K562 (cell line): ENCODE results near the gene AVPR1A. TPM values are rescaled to one million over a fixed set of nuclear protein-coding genes. Genes with fewer than 3 reads are reported as not detected.

ENCODE experiments used
- ATAC-seq: fragments of 200-7000 bp; cut with Tn5 transposase; 3 replicates; pipeline ENCODE4 v1.9.1; 2020; ENCODE audit warnings: moderate library complexity
- BruUV-seq: library from RNA; stranded (reverse); fragments of 400-500 nt; replicated peaks from 2 replicates; lab custom pipeline; 2021; lab: Mats Ljungman, UMichigan
- CTCF ChIA-PET: fragments of 300-600 bp; formaldehyde crosslinking; extraction: SDS; loops from one replicate; lab custom pipeline; 2021; ENCODE audit warnings: low intra/inter-chr PET ratio; lab: Yijun Ruan, JAX
- POLR2A ChIA-PET: fragments of 300-600, 350-650 bp; sonication (Branson Sonifier 250); formaldehyde crosslinking; extraction: SDS; loops from one replicate; lab custom pipeline; 2021; ENCODE audit warnings: antibody characterized with exemption, inconsistent platforms; lab: Yijun Ruan, JAX
- DNase-seq, 4 experiments: peaks; one replicate each; pipeline versions ENCODE4 v3.0.0 to v3.0.0-alpha.2; 2011 to 2018; ENCODE audit warnings: low spot score in 3 of 4, mixed read lengths in 3 of 4; ENCODE audit errors: extremely low read depth in 1 of 4
- FAIRE-seq: peaks from 2 replicates; lab custom pipeline; 2011; peaks lifted over from hg19 to GRCh38; lab: Jason Lieb, UNC
- H2AFZ ChIP-seq: 2 replicates; pipeline ENCODE4 v1.6.0; 2011; ENCODE audit warnings: low read depth, low read length, control low read depth, inconsistent platforms
- H3K27ac ChIP-seq: fragments of 200-600 bp; 3 replicates; pipeline ENCODE4 v1.8.0; 2011; ENCODE audit warnings: low read depth, mild to moderate bottlenecking, control low read depth, inconsistent platforms, low read length, moderate library complexity, mixed read lengths; ENCODE audit errors: extremely low read depth
- H3K27me3 ChIP-seq, 2 experiments: fragments of 300-600 bp in 1 of 2; 2 replicates in 1 of 2; 3 replicates in 1 of 2; pipeline versions ENCODE4 v1.6.0 to v1.8.0; 2011; ENCODE audit warnings: inconsistent platforms in 2 of 2, low read length in 2 of 2, mild to moderate bottlenecking in 1 of 2, mixed read lengths in 1 of 2, moderate library complexity in 1 of 2; ENCODE audit not compliant: control insufficient read depth in 2 of 2, insufficient read depth in 2 of 2
- H3K36me3 ChIP-seq: fragments of 300-600 bp; 3 replicates; pipeline ENCODE4 v1.8.0; 2011; ENCODE audit warnings: mild to moderate bottlenecking, low read length, inconsistent platforms; ENCODE audit not compliant: control insufficient read depth, insufficient read depth
- H3K4me1 ChIP-seq, 2 experiments: fragments of 200-600 bp in 1 of 2; replicated peaks in 1 of 2; 2 replicates in 1 of 2; 3 replicates in 1 of 2; pipeline versions ENCODE4 v1.5.1 to v1.8.0; 2011; ENCODE audit warnings: inconsistent platforms in 2 of 2, low read length in 2 of 2, mild to moderate bottlenecking in 1 of 2, mixed read lengths in 1 of 2, moderate library complexity in 1 of 2; ENCODE audit not compliant: control insufficient read depth in 2 of 2, insufficient read depth in 2 of 2
- H3K4me2 ChIP-seq: 2 replicates; pipeline ENCODE4 v1.6.1; 2011; ENCODE audit warnings: low read length, control low read depth, inconsistent platforms, mixed read lengths; ENCODE audit not compliant: insufficient read depth
- H3K4me3 ChIP-seq: fragments of 200-600 bp; sonication (generic), shearing (Covaris generic); 2 replicates; pipeline ENCODE4 v1.5.1; 2016; ENCODE audit warnings: control low read depth, inconsistent platforms
- H3K79me2 ChIP-seq: fragments of 200-600 bp; 3 replicates; pipeline ENCODE4 v1.8.0; 2011; ENCODE audit warnings: low read length, inconsistent platforms; ENCODE audit not compliant: control insufficient read depth, insufficient read depth
- H3K9ac ChIP-seq, 2 experiments: 2 replicates each; pipeline versions ENCODE4 v1.6.0 to v1.6.1; 2011; ENCODE audit warnings: low read depth in 2 of 2, low read length in 2 of 2, control low read depth in 1 of 2, inconsistent platforms in 1 of 2, mild to moderate bottlenecking in 1 of 2, mixed read lengths in 1 of 2; ENCODE audit not compliant: insufficient read depth in 1 of 2
- H3K9me1 ChIP-seq: one replicate; pipeline ENCODE4 v1.6.0; 2011; ENCODE audit warnings: inconsistent platforms, mild to moderate bottlenecking, low read length, moderate library complexity; ENCODE audit not compliant: control insufficient read depth, insufficient read depth
- H3K9me3 ChIP-seq: replicated peaks from 2 replicates; pipeline ENCODE4 v1.5.1; 2011; ENCODE audit warnings: low read depth, low read length, inconsistent platforms; ENCODE audit not compliant: control insufficient read depth, insufficient read depth
- H4K20me1 ChIP-seq: replicated peaks from 2 replicates; pipeline ENCODE4 v1.6.1; 2011; ENCODE audit warnings: low read length, inconsistent platforms, mixed read lengths; ENCODE audit not compliant: control insufficient read depth, insufficient read depth
- ZNF253 ChIP-seq: fragments of 250-450 bp; sonication (Bioruptor Pico); conservative IDR thresholded peaks from 2 replicates; pipeline ENCODE4 v1.6.1; 2021; ENCODE audit warnings: mild to moderate bottlenecking
- WGBS: fragments of 100-300 bp; shearing (Covaris generic); methylation state at CpG from one replicate; pipeline ENCODE4 v1.1.6; 2016; ENCODE audit warnings: low coverage, mixed read lengths; ENCODE audit not compliant: insufficient coverage; ENCODE audit errors: missing lambda C conversion rate; 5-methylcytosine and 5-hydroxymethylcytosine counted together
- in situ Hi-C: fragments of 300-500 bp; cut with MboI; formaldehyde crosslinking; loops from 4 replicates; pipeline ENCODE4 v1.15.0; 2018; ENCODE audit warnings: inconsistent platforms, mixed read lengths
- intact Hi-C: fragments of 100-400 bp; cut with micrococcal nuclease; formaldehyde crosslinking; loops from 2 replicates; pipeline ENCODE4 v1.14.2; 2022
- polyA plus RNA-seq, 8 experiments: library from polyadenylated mRNA; depleted of rRNA in 4 of 8; stranded (reverse) in 5 of 8; unstranded in 3 of 8; fragments of >200 nt; fragmentation: Nextera tagmentation in 2 of 8; fragmentation: Illumina TruSeq in 1 of 8; extraction: Ambion mirVana in 2 of 8; extraction: Trizol in 1 of 8; gene quantifications; 2 replicates each; pipeline versions ENCODE4 v1.2.1 to v1.2.3, GENCODE V29; 2011 to 2014; ENCODE audit warnings: inconsistent platforms in 1 of 8, missing spikeins in 1 of 8
- total RNA-seq, 7 experiments: library from RNA; depleted of rRNA in 6 of 7; stranded (reverse); fragments of >200 nt in 6 of 7; fragmentation: Illumina TruSeq in 2 of 7; extraction: Trizol in 2 of 7; gene quantifications; 2 replicates each; pipeline versions ENCODE4 v1.2.1 to v1.2.3, GENCODE V29; 2011 to 2021; ENCODE audit warnings: low replicate concordance in 1 of 7
- TF ChIP-seq, protein P1 (sequence below): sonication (generic); formaldehyde crosslinking; IDR thresholded peaks from 2 replicates; pipeline ENCODE4 v1.8.1; 2022; ENCODE audit warnings: missing genetic modification reagents
- TF ChIP-seq, protein P2 (sequence below): fragments of 450-650 bp; IDR thresholded peaks from one replicate; pipeline ENCODE4 v1.6.1; 2018; ENCODE audit warnings: mild to moderate bottlenecking, moderate library complexity; ENCODE audit not compliant: partially characterized antibody

AVPR1A gene
- total and polyA plus RNA-seq, 9 of the 15 experiments (the other 6 are each of a cell fraction or from before 2014, with no cell fraction given) = under 0.01 to 0.04 (median 0.03) TPM; not detected in 3

- no peak for TF ChIP-seq ZNF253 (CRISPR knock-in tag)
- TF ChIP-seq, protein P1, sequence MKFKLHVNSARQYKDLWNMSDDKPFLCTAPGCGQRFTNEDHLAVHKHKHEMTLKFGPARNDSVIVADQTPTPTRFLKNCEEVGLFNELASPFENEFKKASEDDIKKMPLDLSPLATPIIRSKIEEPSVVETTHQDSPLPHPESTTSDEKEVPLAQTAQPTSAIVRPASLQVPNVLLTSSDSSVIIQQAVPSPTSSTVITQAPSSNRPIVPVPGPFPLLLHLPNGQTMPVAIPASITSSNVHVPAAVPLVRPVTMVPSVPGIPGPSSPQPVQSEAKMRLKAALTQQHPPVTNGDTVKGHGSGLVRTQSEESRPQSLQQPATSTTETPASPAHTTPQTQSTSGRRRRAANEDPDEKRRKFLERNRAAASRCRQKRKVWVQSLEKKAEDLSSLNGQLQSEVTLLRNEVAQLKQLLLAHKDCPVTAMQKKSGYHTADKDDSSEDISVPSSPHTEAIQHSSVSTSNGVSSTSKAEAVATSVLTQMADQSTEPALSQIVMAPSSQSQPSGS (CRISPR knock-in tag) = no peak
- TF ChIP-seq, protein P2, sequence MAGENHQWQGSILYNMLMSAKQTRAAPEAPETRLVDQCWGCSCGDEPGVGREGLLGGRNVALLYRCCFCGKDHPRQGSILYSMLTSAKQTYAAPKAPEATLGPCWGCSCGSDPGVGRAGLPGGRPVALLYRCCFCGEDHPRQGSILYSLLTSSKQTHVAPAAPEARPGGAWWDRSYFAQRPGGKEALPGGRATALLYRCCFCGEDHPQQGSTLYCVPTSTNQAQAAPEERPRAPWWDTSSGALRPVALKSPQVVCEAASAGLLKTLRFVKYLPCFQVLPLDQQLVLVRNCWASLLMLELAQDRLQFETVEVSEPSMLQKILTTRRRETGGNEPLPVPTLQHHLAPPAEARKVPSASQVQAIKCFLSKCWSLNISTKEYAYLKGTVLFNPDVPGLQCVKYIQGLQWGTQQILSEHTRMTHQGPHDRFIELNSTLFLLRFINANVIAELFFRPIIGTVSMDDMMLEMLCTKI = no peak
- Histone ChIP-seq H3K27ac (no peak overlapping the region), H3K27me3 (peaks cover 0 to 5% of the 10 kb centered on the region in 2 experiments; a peak in 1 of 5 replicates), H4K20me1 (no peaks in the 10 kb centered on the region), H3K79me2 (no peaks in the 10 kb centered on the region), H3K4me1 (no peaks in the 10 kb centered on the region), H3K9ac (no peak overlapping the region), H3K36me3 (no peaks in the 10 kb centered on the region), H3K9me3 (no peaks in the 10 kb centered on the region), H2AFZ (no peak overlapping the region), H3K9me1 (no peaks in the 10 kb centered on the region), H3K4me3 (no peak overlapping the region), H3K4me2 (no peak overlapping the region)
- ATAC-seq = no peak
- CTCF ChIA-PET = no interaction called here
- no peak for FAIRE-seq
- intact Hi-C loops (loop anchor here (5.0 to 10.0 kb wide), 3 partner anchors 50 to 1155 kb away; partner anchors contain the start of gene AVPR1A), in situ Hi-C loops (no loop called here)
- 0% methylated on average over 2 of the region's 2 CpGs for WGBS
- no TSS peak for BruUV-seq
- POLR2A ChIA-PET = no interaction called here
- no peak for DNase-seq
Measured at GRCh38 chr12:63101920-63102319, 49.1 kb downstream of the AVPR1A start.
